Measurements from ENCODE around the gene EBNA1BP2. TPM values are rescaled to one million over a fixed set of nuclear protein-coding genes. Genes with fewer than 3 reads are reported as not detected.

EBNA1BP2 gene
- total and polyA plus RNA-seq, 2 donors from 2014 or later: 52.5 to 98.8 TPM

GRCh38 chr1:43134068-43134467 lies 38.0 kb downstream of the EBNA1BP2 start:
- TF ChIP-seq, protein P1, sequence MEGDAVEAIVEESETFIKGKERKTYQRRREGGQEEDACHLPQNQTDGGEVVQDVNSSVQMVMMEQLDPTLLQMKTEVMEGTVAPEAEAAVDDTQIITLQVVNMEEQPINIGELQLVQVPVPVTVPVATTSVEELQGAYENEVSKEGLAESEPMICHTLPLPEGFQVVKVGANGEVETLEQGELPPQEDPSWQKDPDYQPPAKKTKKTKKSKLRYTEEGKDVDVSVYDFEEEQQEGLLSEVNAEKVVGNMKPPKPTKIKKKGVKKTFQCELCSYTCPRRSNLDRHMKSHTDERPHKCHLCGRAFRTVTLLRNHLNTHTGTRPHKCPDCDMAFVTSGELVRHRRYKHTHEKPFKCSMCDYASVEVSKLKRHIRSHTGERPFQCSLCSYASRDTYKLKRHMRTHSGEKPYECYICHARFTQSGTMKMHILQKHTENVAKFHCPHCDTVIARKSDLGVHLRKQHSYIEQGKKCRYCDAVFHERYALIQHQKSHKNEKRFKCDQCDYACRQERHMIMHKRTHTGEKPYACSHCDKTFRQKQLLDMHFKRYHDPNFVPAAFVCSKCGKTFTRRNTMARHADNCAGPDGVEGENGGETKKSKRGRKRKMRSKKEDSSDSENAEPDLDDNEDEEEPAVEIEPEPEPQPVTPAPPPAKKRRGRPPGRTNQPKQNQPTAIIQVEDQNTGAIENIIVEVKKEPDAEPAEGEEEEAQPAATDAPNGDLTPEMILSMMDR (IDR thresholded peaks at IDR 0.05; ENCODE audit: borderline replicate concordance, extremely low read depth, insufficient read depth): no peak
- H3K27ac ChIP-seq (ENCODE audit: low read depth in 2 of 2, low read length in 2 of 2): no peak overlapping the region
- no peaks in the 10 kb centered on the region for H3K4me1 ChIP-seq (ENCODE audit: control insufficient read depth in 2 of 3, insufficient read depth in 2 of 3, low read depth in 1 of 3, low read length in 3 of 3)
- peaks cover 0 to 3% (median 0%) of the 10 kb centered on the region in 3 donors for H3K9me3 ChIP-seq (ENCODE audit: control insufficient read depth in 2 of 3, insufficient read depth in 1 of 3, low read length in 3 of 3)
- DNase-seq (no peak), FAIRE-seq (no peak)
- H3K27me3 ChIP-seq (ENCODE audit: control insufficient read depth, insufficient read depth, low read length): no peaks in the 10 kb centered on the region
- intact Hi-C loops (cut with DNase I): no loop called here
- no peak overlapping the region for H3K4me3 ChIP-seq (ENCODE audit: low read length in 3 of 3)
- H3K9ac ChIP-seq (ENCODE audit: low read length in 3 of 3): no peak overlapping the region
- no peaks in the 10 kb centered on the region for H3K36me3 ChIP-seq (ENCODE audit: control insufficient read depth in 2 of 3, insufficient read depth in 3 of 3, low read length in 3 of 3)

GRCh38 chr1:43129426-43129825 lies 42.7 kb downstream of the EBNA1BP2 start:
- Histone ChIP-seq H3K4me3 (ENCODE audit: low read length in 3 of 3) (no peak overlapping the region), H3K4me1 (ENCODE audit: control insufficient read depth in 2 of 3, insufficient read depth in 2 of 3, low read depth in 1 of 3, low read length in 3 of 3) (no peaks in the 10 kb centered on the region), H3K27ac (ENCODE audit: low read depth in 2 of 2, low read length in 2 of 2) (no peak overlapping the region), H3K36me3 (ENCODE audit: control insufficient read depth in 2 of 3, insufficient read depth in 3 of 3, low read length in 3 of 3) (no peaks in the 10 kb centered on the region), H3K9ac (ENCODE audit: low read length in 3 of 3) (no peak overlapping the region), H3K9me3 (ENCODE audit: control insufficient read depth in 2 of 3, insufficient read depth in 1 of 3, low read length in 3 of 3) (peaks cover 0 to 3% (median 0%) of the 10 kb centered on the region in 3 donors), H3K27me3 (ENCODE audit: control insufficient read depth, insufficient read depth, low read length) (no peaks in the 10 kb centered on the region)
- intact Hi-C loops (cut with DNase I): no loop called here
- TF ChIP-seq, protein P1 (IDR thresholded peaks at IDR 0.05; ENCODE audit: borderline replicate concordance, extremely low read depth, insufficient read depth): no peak
- no peak for FAIRE-seq
- no peak for DNase-seq

DNA sequence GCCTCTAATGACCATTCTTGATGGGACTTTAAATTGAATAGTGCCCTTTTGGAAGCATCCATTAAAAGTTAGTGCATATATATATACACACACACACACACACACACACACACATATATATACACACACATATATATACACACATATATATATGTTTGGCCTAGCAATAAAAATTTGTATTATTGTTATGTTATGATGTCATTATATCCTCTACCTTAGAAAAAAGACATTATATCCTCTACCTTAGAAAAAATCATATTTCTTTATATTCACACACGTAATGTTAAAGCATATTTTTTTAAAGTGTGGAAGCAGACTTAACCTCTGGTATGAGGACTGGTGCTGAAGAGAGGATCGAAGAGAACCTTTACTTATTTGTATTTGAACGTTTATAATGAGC lies 43.3 kb downstream of the EBNA1BP2 start:
- FAIRE-seq: no peak
- intact Hi-C loops (cut with DNase I): no loop called here
- no peak for DNase-seq
- Histone ChIP-seq H3K4me1 (ENCODE audit: control insufficient read depth in 2 of 3, insufficient read depth in 2 of 3, low read depth in 1 of 3, low read length in 3 of 3) (no peaks in the 10 kb centered on the region), H3K27ac (ENCODE audit: low read depth in 2 of 2, low read length in 2 of 2) (no peak overlapping the region), H3K9ac (ENCODE audit: low read length in 3 of 3) (no peak overlapping the region), H3K9me3 (ENCODE audit: control insufficient read depth in 2 of 3, insufficient read depth in 1 of 3, low read length in 3 of 3) (peaks cover 0 to 3% (median 0%) of the 10 kb centered on the region in 3 donors), H3K27me3 (ENCODE audit: control insufficient read depth, insufficient read depth, low read length) (no peaks in the 10 kb centered on the region), H3K4me3 (ENCODE audit: low read length in 3 of 3) (no peak overlapping the region), H3K36me3 (ENCODE audit: control insufficient read depth in 2 of 3, insufficient read depth in 3 of 3, low read length in 3 of 3) (no peaks in the 10 kb centered on the region)
- TF ChIP-seq, protein P1 (IDR thresholded peaks at IDR 0.05; ENCODE audit: borderline replicate concordance, extremely low read depth, insufficient read depth): no peak

DNA sequence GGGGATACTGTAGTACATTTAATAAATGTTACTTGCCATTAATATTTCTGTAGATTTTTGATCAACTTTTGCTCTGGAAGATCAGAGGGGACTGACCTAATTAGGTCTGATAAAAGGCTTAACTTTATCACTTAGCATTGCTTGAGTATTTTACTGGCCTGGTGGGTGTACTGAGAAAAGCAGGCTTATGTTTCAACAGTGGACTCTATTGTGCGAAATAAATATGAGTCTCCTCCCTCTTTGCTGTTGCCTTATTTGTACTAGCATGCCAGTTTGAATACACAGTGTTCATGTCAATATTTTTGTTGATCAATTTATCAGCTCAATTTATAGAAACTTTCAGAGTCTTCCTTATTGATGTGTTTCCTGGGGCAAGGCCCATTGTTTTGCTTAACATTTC lies 49.1 kb downstream of the EBNA1BP2 start:
- FAIRE-seq: no peak
- DNase-seq: no peak
- no peaks in the 10 kb centered on the region for H3K9me3 ChIP-seq (ENCODE audit: control insufficient read depth in 2 of 3, insufficient read depth in 1 of 3, low read length in 3 of 3)
- H3K27me3 ChIP-seq (ENCODE audit: control insufficient read depth, insufficient read depth, low read length): no peaks in the 10 kb centered on the region
- no peaks in the 10 kb centered on the region for H3K4me1 ChIP-seq (ENCODE audit: control insufficient read depth in 2 of 3, insufficient read depth in 2 of 3, low read depth in 1 of 3, low read length in 3 of 3)
- no peaks in the 10 kb centered on the region for H3K36me3 ChIP-seq (ENCODE audit: control insufficient read depth in 2 of 3, insufficient read depth in 3 of 3, low read length in 3 of 3)
- no peak overlapping the region for H3K4me3 ChIP-seq (ENCODE audit: low read length in 3 of 3)
- TF ChIP-seq, protein P1 (IDR thresholded peaks at IDR 0.05; ENCODE audit: borderline replicate concordance, extremely low read depth, insufficient read depth): no peak
- no peak overlapping the region for H3K9ac ChIP-seq (ENCODE audit: low read length in 3 of 3)
- intact Hi-C loops (cut with DNase I): no loop called here
- H3K27ac ChIP-seq (ENCODE audit: low read depth in 2 of 2, low read length in 2 of 2): no peak overlapping the region

All from kidney (tissue), 14 donors.